Measurements from ENCODE around the gene OR2W1.

OR2W1 gene

GRCh38 chr6:29045075-29045474 lies at the start of gene OR2W1:
TSS of gene OR2W1 (minus strand) at chr6:29045175. CDS start at chr6:29045175, 0 bp downstream.
- DNase-seq (ENCODE audit: low read depth) = no peak

GRCh38 chr6:29092957-29093356 lies 48.0 kb upstream of the OR2W1 start:
- DNase-seq (ENCODE audit: low read depth) = no peak

GRCh38 chr6:29087213-29087612 lies 42.2 kb upstream of the OR2W1 start, which contains the start of gene OR2B3:
TSS of gene OR2B3 (minus strand) at chr6:29087313. CDS start at chr6:29087248, 65 bp downstream.
- DNase-seq (ENCODE audit: low read depth) = no peak

DNA sequence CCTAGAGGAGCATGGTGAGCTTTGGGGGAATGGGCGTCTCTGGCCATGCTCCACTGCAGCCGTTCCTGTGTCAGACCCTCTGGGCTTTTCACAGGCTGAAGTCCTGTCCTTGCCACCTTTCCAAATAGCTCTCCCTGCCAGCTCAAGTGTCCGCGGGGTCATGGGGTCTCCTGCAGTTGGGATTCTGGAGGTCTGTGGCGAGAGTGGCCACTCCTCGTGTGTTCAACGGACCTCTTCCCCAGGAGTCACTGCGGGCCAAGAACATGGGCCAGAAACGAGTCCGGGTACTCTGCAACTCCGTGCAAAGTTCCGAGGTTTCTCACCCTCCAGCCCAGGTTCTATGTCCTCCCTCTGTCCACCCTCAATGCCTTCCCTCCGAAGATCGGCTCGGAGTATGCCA lies 37.5 kb upstream of the OR2W1 start:
- no peak for DNase-seq (ENCODE audit: low read depth)

- no peak for DNase-seq (ENCODE audit: low read depth)
Measured at GRCh38 chr6:29081312-29081711, 36.3 kb upstream of the OR2W1 start.

- DNase-seq (ENCODE audit: low read depth) = no peak
Measured at GRCh38 chr6:29079203-29079602, 34.2 kb upstream of the OR2W1 start.

DNA sequence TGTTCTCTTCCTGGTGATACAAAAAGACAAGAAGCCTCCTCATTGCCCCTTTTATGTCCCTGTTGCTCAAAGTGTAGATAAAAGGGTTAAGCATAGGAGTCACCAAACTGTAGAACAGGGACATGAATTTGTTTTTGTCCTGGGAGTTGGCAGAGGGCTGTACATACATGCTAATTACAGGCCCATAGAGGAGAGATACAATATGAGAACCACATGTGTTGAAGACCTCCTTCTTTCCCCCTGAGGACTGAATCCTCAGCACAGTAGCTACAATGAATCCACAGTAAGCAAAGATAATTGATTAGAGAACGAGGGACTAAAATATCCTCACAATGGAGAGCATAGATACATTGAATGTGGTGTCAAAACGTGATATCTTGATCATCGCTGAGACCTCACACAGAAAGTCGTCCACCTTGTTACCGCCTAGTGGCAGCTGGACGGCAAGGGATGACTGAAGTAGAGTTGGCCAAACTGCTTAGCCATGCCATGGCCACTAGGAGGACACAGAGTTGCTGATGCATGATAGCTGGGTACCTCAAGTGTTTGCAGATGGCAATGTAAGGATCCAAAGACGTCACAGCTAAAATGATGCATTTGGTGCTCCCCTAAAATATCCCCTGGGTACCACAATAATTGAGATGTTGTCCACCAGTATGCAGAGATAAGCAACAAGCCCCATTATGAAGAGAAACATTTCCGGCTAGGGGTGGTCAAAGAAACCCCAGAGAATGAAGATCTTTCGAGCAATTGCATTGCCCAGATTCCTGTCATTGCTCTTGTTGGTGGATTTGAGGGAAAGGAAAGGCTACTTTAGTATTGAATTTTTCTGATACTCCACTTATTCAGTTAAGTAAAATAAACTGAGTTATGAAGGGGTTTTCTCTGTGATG lies 27.1 kb upstream of the OR2W1 start:
- no peak for DNase-seq (ENCODE audit: low read depth)

DNA sequence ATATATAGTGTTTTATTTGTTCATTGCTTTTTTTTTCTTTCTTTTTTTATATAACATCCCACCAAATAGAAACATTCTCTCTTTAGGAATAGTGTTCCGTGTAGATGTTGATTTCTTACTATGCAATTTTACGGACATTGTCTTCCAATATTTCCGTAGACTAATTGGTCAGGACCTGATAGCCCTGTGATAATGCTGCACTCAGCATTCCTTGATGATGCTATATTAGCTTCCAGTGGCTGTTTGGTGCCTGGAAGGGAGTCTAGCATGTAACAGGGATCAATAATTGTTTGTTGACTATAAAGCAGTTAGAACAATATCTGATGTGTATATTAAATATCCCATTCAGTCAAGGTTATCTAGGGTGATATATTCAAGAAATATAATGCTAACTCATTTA lies 6.7 kb upstream of the OR2W1 start:
- no peak for DNase-seq (ENCODE audit: low read depth)

GRCh38 chr6:29035951-29036350 lies 9.0 kb downstream of the OR2W1 start:
- no peak for DNase-seq (ENCODE audit: low read depth)

- DNase-seq (ENCODE audit: low read depth) = no peak
Measured at GRCh38 chr6:29028821-29029220, 16.2 kb downstream of the OR2W1 start.

DNA sequence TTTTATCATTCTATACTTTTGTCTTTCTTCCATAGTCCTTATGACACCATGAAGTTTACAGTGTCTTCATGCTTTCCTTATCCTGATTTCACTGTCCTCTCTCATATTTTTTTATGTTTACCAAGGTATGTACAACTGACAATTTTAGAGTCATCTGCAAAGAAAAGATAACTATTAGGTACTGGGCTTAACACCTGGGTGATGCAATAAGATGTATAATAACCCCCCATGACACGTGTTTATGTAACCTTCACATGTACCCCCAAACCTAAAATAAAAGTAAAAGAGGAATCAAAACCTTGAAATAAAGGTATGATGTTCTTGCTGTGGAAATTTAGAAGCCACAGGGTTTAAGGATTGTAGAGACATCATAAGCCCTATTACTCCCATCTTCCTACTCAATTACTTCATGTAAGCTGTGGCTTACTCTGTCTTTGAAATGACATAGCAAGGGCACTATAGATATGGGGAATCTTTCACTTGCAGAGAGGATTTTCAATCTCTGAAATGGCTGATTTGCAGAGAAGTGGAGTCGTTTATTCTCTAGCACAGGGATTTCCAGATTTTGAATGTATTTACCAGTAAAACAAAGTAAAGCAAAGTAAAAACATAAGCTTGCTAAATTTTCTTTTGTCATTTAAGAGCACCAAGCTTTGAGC lies 18.9 kb downstream of the OR2W1 start:
- DNase-seq (ENCODE audit: low read depth) = no peak

GRCh38 chr6:29021434-29021833 lies 23.5 kb downstream of the OR2W1 start:
- no peak for DNase-seq (ENCODE audit: low read depth)

- no peak for DNase-seq (ENCODE audit: low read depth)
Measured at GRCh38 chr6:29019629-29020028, 25.3 kb downstream of the OR2W1 start.

DNA sequence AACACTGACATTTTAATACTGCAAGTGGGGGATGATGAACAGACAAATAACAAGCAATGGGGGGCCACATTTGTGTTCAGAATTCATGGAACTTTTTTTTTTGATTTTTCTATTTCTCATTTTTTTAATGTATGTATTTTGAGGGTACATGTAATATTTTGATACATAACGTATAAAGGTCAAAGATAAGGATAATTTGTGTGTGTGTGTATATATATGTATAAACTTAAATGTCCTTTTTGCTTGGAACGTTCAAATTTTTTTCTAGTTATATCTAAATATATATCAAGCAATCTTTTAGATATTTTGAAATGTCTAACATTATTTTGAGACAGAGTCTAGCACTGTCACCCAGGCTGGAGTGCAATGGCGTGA lies 27.6 kb downstream of the OR2W1 start:
- DNase-seq (ENCODE audit: low read depth) = no peak

GRCh38 chr6:29016559-29017427 lies 28.2 kb downstream of the OR2W1 start:
- DNase-seq (ENCODE audit: low read depth) = peak; percentile 74

- no peak for DNase-seq (ENCODE audit: low read depth)
Measured at GRCh38 chr6:29014729-29015608, 30.0 kb downstream of the OR2W1 start.

DNA sequence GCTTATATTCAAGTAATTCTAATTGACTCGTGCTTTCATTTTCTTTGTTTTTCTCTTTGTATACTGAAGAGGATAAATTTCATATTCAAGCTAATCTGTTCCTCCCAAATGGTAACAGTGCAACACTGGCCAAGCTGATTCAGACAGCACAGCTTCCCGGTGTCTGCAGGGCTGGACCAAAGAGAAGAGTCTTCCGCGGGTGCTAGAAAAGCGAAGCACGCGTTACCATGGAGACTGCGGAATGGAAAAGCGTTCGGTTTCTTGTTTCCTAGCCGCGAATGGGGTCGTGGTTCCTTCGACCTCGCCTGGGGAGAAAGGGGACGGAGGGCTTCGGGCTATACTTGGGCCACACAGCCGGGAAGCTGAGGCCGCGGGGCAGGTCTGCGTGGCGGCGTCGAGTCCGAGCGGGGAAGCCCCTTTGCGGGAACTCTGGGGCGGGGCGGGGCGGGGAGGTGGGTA lies 33.7 kb downstream of the OR2W1 start:
- no peak for DNase-seq (ENCODE audit: low read depth)

GRCh38 chr6:29009358-29009757 lies 35.6 kb downstream of the OR2W1 start:
- DNase-seq (ENCODE audit: low read depth) = no peak

- DNase-seq (ENCODE audit: low read depth) = no peak
Measured at GRCh38 chr6:29008089-29008488, 36.9 kb downstream of the OR2W1 start.

- DNase-seq (ENCODE audit: low read depth) = no peak
Measured at GRCh38 chr6:29005183-29005885, 39.6 kb downstream of the OR2W1 start, which contains the start of gene ZNF311. TSS of gene ZNF311 (minus strand) at chr6:29005315. CDS start at chr6:29003954, 1,361 bp downstream.
